ENCODE data around the gene FBXL4.

DNA sequence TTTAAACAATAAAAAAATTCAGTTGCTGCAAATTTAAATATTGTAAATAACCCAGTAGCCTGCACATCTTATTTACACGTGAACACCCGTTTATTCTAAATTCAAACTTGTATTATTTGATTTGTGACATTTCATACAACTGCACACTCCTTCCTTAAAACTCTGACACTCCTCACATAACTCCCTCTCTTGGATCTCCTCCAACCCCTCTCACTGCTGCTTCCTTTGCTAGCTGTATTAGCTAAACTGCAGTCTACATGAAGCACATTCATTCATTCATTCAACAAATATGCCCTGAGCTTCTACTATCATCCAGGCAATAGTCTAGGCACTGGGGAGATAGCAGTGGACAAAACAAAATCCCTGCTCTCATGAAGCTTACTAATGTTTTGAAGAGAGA, 47.0 kb downstream of the FBXL4 start:
- TF ChIP-seq, protein P1, sequence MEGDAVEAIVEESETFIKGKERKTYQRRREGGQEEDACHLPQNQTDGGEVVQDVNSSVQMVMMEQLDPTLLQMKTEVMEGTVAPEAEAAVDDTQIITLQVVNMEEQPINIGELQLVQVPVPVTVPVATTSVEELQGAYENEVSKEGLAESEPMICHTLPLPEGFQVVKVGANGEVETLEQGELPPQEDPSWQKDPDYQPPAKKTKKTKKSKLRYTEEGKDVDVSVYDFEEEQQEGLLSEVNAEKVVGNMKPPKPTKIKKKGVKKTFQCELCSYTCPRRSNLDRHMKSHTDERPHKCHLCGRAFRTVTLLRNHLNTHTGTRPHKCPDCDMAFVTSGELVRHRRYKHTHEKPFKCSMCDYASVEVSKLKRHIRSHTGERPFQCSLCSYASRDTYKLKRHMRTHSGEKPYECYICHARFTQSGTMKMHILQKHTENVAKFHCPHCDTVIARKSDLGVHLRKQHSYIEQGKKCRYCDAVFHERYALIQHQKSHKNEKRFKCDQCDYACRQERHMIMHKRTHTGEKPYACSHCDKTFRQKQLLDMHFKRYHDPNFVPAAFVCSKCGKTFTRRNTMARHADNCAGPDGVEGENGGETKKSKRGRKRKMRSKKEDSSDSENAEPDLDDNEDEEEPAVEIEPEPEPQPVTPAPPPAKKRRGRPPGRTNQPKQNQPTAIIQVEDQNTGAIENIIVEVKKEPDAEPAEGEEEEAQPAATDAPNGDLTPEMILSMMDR (IDR thresholded peaks at IDR 0.05) = no peak
- TF ChIP-seq POLR2A (IDR thresholded peaks at IDR 0.05) = no peak
